Measurements from ENCODE around the gene PAGE4.
A peak's percentile ranks its signal among the peaks of the same experiment; 100 is the strongest.

The PAGE4 gene

GRCh38 chrX:49876750-49877149 lies 47.6 kb downstream of the PAGE4 start:
- DNase-seq (ENCODE audit: low spot score) = peak; percentile 39

GRCh38 chrX:49877397-49878101 lies 48.4 kb downstream of the PAGE4 start:
- DNase-seq (ENCODE audit: low spot score) = no peak

DNA sequence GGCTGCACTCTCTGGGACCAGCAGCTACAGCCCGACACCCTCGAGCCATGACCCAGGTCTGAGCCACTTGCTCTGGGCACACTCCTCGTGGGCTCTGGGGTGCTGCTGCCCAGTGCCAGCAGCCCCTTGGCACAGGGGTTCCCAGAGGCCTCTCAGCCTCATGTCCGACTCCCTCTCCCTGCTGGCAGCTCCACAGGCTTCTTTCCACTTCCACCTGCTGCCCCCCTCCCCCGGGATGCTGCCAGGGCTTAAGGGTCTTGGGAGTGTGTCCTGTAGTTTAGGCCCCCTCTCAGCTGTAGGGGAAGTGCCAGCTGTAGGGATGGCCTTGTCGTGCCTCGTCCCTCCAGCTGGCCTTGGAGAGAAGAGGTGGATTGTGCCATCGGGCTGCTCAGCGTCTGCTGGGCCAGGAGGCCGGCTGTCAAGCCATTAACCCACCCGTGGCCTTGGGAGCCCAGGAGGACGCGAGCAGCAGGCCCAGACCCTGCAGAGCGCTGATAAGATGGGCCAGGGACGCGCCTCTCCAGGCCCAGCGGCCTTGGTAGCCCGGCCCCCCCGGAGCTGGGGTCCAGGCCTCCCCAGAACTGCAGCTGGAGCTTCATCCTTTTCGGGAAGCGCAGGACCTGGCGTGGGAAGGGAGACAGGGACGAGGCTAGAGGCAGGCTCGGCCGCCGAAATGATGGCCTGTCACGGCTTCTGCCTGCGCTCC lies 49.2 kb downstream of the PAGE4 start:
- no peak for DNase-seq (ENCODE audit: low spot score)

DNA sequence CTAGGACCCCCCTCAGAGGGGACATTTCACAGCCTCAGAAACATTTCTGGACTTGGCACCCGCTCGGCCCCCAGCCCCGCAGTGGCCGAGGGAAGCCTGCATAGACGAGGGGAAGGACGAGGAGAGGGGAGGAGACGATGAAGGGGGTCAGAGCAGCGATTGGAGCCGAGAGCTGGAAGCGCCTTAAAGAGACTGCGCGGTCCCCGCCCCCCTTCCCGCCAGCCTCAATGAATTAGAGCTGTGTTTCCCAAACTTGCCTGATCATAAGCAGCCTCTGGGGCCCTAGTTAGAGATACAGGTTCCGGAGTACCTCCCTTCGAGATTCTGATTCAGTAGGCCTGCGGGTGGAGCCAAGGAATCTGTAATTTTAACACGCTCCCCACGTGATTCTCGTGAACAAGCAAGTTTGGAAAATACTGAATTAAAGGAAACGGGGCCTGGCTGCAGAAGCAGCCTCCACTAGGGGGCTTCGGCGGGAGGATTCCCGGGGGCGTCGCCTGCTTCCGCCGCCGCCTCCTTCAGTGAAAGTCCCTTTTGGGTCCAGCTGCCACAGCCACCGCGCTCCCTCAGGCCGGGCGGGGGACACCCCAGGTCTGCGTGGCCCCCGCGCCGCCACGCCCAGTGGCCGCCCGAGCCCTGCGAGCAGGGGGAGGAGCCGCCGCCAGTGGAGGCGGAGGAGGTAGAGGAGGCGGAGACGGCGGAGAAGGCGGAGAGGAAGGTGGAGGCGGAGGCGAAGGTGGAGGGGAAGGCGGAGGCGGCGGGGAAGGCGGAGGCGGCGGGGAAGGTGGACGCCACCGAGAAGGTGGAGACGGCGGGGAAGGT lies 49.9 kb downstream of the PAGE4 start, which contains the start of gene USP27X:
TSS of gene USP27X (plus strand) at position 651 of the 822 bp plus-strand sequence. CDS start 824 bp downstream, outside the sequence.
- DNase-seq (ENCODE audit: low spot score) = peak; percentile 85

GRCh38 chrX:49879656-49880277 lies 50.7 kb downstream of the PAGE4 start:
- no peak for DNase-seq (ENCODE audit: low spot score)

DNA sequence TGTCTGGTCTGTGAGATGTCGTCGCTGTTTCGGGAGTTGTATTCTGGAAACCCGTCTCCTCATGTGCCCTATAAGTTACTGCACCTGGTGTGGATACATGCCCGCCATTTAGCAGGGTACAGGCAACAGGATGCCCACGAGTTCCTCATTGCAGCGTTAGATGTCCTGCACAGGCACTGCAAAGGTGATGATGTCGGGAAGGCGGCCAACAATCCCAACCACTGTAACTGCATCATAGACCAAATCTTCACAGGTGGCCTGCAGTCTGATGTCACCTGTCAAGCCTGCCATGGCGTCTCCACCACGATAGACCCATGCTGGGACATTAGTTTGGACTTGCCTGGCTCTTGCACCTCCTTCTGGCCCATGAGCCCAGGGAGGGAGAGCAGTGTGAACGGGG lies 51.6 kb downstream of the PAGE4 start:
- DNase-seq (ENCODE audit: low spot score) = no peak
